H9 (cell line): ENCODE measurements around the gene CLEC3B. TPM values are rescaled to one million over a fixed set of nuclear protein-coding genes. Genes with fewer than 3 reads are reported as not detected.

Source experiments
- DNase-seq: peaks from one replicate; pipeline ENCODE4 v3.0.0-alpha.2; 2017
- H2AFZ ChIP-seq: one replicate; pipeline ENCODE4 v1.6.1; 2013; ENCODE audit warnings: mild to moderate bottlenecking, low read length, control low read depth, moderate library complexity
- H2AK5ac ChIP-seq: 2 replicates; pipeline ENCODE4 v1.6.1; 2013; ENCODE audit warnings: low read length, control low read depth, mixed read lengths; ENCODE audit not compliant: insufficient read length
- H2BK120ac ChIP-seq: one replicate; pipeline ENCODE4 v1.6.1; 2013; ENCODE audit warnings: low read depth, mild to moderate bottlenecking, low read length, control low read depth, inconsistent platforms; ENCODE audit not compliant: poor library complexity, severe bottlenecking
- H2BK12ac ChIP-seq: 2 replicates; pipeline ENCODE4 v1.6.1; 2013; ENCODE audit warnings: low read length, control low read depth, mixed read lengths, low read depth; ENCODE audit not compliant: insufficient read length
- H2BK15ac ChIP-seq: 2 replicates; pipeline ENCODE4 v1.6.1; 2013; ENCODE audit warnings: low read depth, low read length, control low read depth
- H2BK20ac ChIP-seq: one replicate; pipeline ENCODE4 v1.6.1; 2013; ENCODE audit warnings: low read depth, mild to moderate bottlenecking, low read length, control low read depth, inconsistent platforms; ENCODE audit not compliant: poor library complexity, severe bottlenecking
- H2BK5ac ChIP-seq: 2 replicates; pipeline ENCODE4 v1.6.1; 2013; ENCODE audit warnings: low read length, control low read depth, mixed read lengths; ENCODE audit not compliant: insufficient read length
- H3K14ac ChIP-seq: 2 replicates; pipeline ENCODE4 v1.6.1; 2013; ENCODE audit warnings: low read length, control low read depth; ENCODE audit not compliant: insufficient read depth
- H3K18ac ChIP-seq: 2 replicates; pipeline ENCODE4 v1.6.1; 2013; ENCODE audit warnings: low read depth, mild to moderate bottlenecking, mixed read lengths, low read length, control low read depth; ENCODE audit not compliant: insufficient read length
- H3K23ac ChIP-seq: 2 replicates; pipeline ENCODE4 v1.6.1; 2013; ENCODE audit warnings: low read length, control low read depth, mixed read lengths, low read depth; ENCODE audit not compliant: insufficient read length
- H3K23me2 ChIP-seq: 2 replicates; pipeline ENCODE4 v1.6.1; 2013; ENCODE audit warnings: low read depth, mild to moderate bottlenecking, mixed read lengths, low read length, control low read depth; ENCODE audit not compliant: insufficient read length, poor library complexity, severe bottlenecking
- H3K27ac ChIP-seq: 2 replicates; pipeline ENCODE4 v1.5.1; 2013; ENCODE audit warnings: low read length, control low read depth, mixed read lengths, low read depth; ENCODE audit not compliant: insufficient read length
- H3K27me3 ChIP-seq: 2 replicates; pipeline ENCODE4 v1.6.1; 2013; ENCODE audit warnings: low read length, control low read depth, inconsistent platforms; ENCODE audit not compliant: insufficient read depth
- H3K4ac ChIP-seq: 2 replicates; pipeline ENCODE4 v1.6.1; 2013; ENCODE audit warnings: low read depth, mild to moderate bottlenecking, control low read depth, inconsistent platforms, low read length, moderate library complexity
- H3K4me1 ChIP-seq: 2 replicates; pipeline ENCODE4 v1.6.1; 2013; ENCODE audit warnings: low read length, control low read depth, inconsistent platforms; ENCODE audit not compliant: insufficient read depth
- H3K4me2 ChIP-seq: 2 replicates; pipeline ENCODE4 v1.6.1; 2013; ENCODE audit warnings: low read length, control low read depth, mixed read lengths; ENCODE audit not compliant: insufficient read length, insufficient read depth
- H3K56ac ChIP-seq: 2 replicates; pipeline ENCODE4 v1.6.1; 2013; ENCODE audit warnings: low read depth, mild to moderate bottlenecking, mixed read lengths, low read length, control low read depth; ENCODE audit not compliant: insufficient read length
- H3K79me1 ChIP-seq: 2 replicates; pipeline ENCODE4 v1.6.1; 2013; ENCODE audit warnings: low read depth, mild to moderate bottlenecking, moderate library complexity, low read length, control low read depth, inconsistent platforms; ENCODE audit not compliant: insufficient read depth, poor library complexity, severe bottlenecking
- H3K79me2 ChIP-seq: 2 replicates; pipeline ENCODE4 v1.6.1; 2013; ENCODE audit warnings: low read length, control low read depth, inconsistent platforms; ENCODE audit not compliant: insufficient read depth
- H3K9ac ChIP-seq: 2 replicates; pipeline ENCODE4 v1.6.1; 2013; ENCODE audit warnings: low read length, control low read depth, mixed read lengths; ENCODE audit not compliant: insufficient read length; ENCODE audit errors: extremely low read depth
- H3K9me3 ChIP-seq: one replicate; pipeline ENCODE4 v1.6.1; 2013; ENCODE audit warnings: low read depth, low read length, inconsistent platforms; ENCODE audit not compliant: control insufficient read depth
- H3T11ph ChIP-seq: one replicate; pipeline ENCODE4 v1.6.1; 2013; ENCODE audit warnings: mild to moderate bottlenecking, low read length, control low read depth, inconsistent platforms
- H4K20me1 ChIP-seq: one replicate; pipeline ENCODE4 v1.6.1; 2013; ENCODE audit not compliant: control insufficient read depth, insufficient read length, insufficient read depth
- H4K5ac ChIP-seq: 2 replicates; pipeline ENCODE4 v1.6.1; 2013; ENCODE audit warnings: low read depth, mild to moderate bottlenecking, mixed read lengths, low read length, control low read depth; ENCODE audit not compliant: insufficient read length
- H4K8ac ChIP-seq: replicated peaks from 2 replicates; pipeline ENCODE4 v1.6.1; 2013; ENCODE audit warnings: low read length, control low read depth, mixed read lengths, low read depth; ENCODE audit not compliant: insufficient read length
- H4K91ac ChIP-seq: 2 replicates; pipeline ENCODE4 v1.6.1; 2013; ENCODE audit warnings: low read depth, mild to moderate bottlenecking, moderate library complexity, mixed read lengths, low read length, control low read depth; ENCODE audit not compliant: insufficient read length
- H3K27ac Mint-ChIP-seq, 3 experiments: 2 replicates in 2 of 3; 3 replicates in 1 of 3; pipeline ENCODE4 v1.8.0; 2020 to 2021; ENCODE audit warnings: mixed read lengths in 3 of 3, mild to moderate bottlenecking in 1 of 3, moderate library complexity in 1 of 3
- H3K27me3 Mint-ChIP-seq: 2 replicates; pipeline ENCODE4 v1.8.0; 2021; ENCODE audit warnings: low read depth, mild to moderate bottlenecking, moderate library complexity, mixed read lengths
- H3K36me3 Mint-ChIP-seq, 3 experiments: 2 replicates in 2 of 3; 3 replicates in 1 of 3; pipeline ENCODE4 v1.8.0; 2020 to 2021; ENCODE audit warnings: low read depth in 3 of 3, mixed read lengths in 3 of 3; ENCODE audit not compliant: insufficient read depth in 1 of 3
- H3K4me1 Mint-ChIP-seq, 2 experiments: 2 replicates each; pipeline ENCODE4 v1.8.0; 2020; ENCODE audit warnings: mixed read lengths in 2 of 2
- H3K4me3 Mint-ChIP-seq, 2 experiments: 2 replicates in 1 of 2; 3 replicates in 1 of 2; pipeline ENCODE4 v1.8.0; 2020 to 2021; ENCODE audit warnings: mild to moderate bottlenecking in 2 of 2, mixed read lengths in 2 of 2, moderate library complexity in 1 of 2
- H3K9me3 Mint-ChIP-seq, 2 experiments: 2 replicates in 1 of 2; 3 replicates in 1 of 2; pipeline ENCODE4 v1.8.0; 2020; ENCODE audit warnings: mild to moderate bottlenecking in 2 of 2, mixed read lengths in 2 of 2, moderate library complexity in 1 of 2
- CTCF ChIP-seq: fragments of 200-600 bp; sonication (generic); conservative IDR thresholded peaks from 3 replicates; pipeline ENCODE4 v1.8.0; 2021; ENCODE audit warnings: antibody characterized with exemption, mild to moderate bottlenecking
- WGBS: extraction: QIAGEN DNeasy Blood & Tissue Kit; methylation state at CpG from one replicate; pipeline ENCODE4 v1.1.7; 2013; ENCODE audit warnings: missing lambda C conversion rate, low lambda C conversion rate, mixed read lengths; ENCODE audit not compliant: insufficient read length; ENCODE audit errors: extremely low coverage; 5-methylcytosine and 5-hydroxymethylcytosine counted together
- total RNA-seq: library from RNA; stranded (reverse); gene quantifications from 2 replicates; pipeline ENCODE4 v1.2.1, GENCODE V29; 2021

Gene CLEC3B
- total RNA-seq, 1 experiment from 2014 or later, result not detected

- no peak overlapping the region for H3K9ac ChIP-seq
- no peak for DNase-seq
- H3K23me2 ChIP-seq, result no peaks in the 10 kb centered on the region
- no peaks in the 10 kb centered on the region for H3K4me1 Mint-ChIP-seq
- no peak overlapping the region for H3K4ac ChIP-seq
- no peaks in the 10 kb centered on the region for H3K27me3 Mint-ChIP-seq
- no peak overlapping the region for H2AK5ac ChIP-seq
- peaks cover 18 to 21% of the 10 kb centered on the region in 2 experiments for H3K9me3 Mint-ChIP-seq
- no CpG with 5 or more reads among the region's 3 CpGs for WGBS
- H3K4me2 ChIP-seq, result no peak overlapping the region
- H3K14ac ChIP-seq, result no peak overlapping the region
- H4K8ac ChIP-seq, result no peak overlapping the region
- H3T11ph ChIP-seq, result no peak overlapping the region
- peaks cover 5% of the 10 kb centered on the region for H3K9me3 ChIP-seq
- H3K79me2 ChIP-seq, result no peaks in the 10 kb centered on the region
- H3K36me3 Mint-ChIP-seq, result peaks cover 62 to 87% (median 87%) of the 10 kb centered on the region in 3 experiments
- no peak overlapping the region for H2BK5ac ChIP-seq
- H2BK15ac ChIP-seq, result no peak overlapping the region
- no peak overlapping the region for H3K23ac ChIP-seq
- H4K91ac ChIP-seq, result no peak overlapping the region
- H3K27me3 ChIP-seq, result no peaks in the 10 kb centered on the region
- H3K18ac ChIP-seq, result no peak overlapping the region
- no peaks in the 10 kb centered on the region for H3K4me1 ChIP-seq
- no peak overlapping the region for H4K5ac ChIP-seq
- no peak overlapping the region for H3K4me3 Mint-ChIP-seq
- no peak overlapping the region for H2BK120ac ChIP-seq
- H3K27ac Mint-ChIP-seq, result no peak overlapping the region
- no peak overlapping the region for H2BK12ac ChIP-seq
- no peaks in the 10 kb centered on the region for H3K79me1 ChIP-seq
- no peak overlapping the region for H3K56ac ChIP-seq
- no peak overlapping the region for H2BK20ac ChIP-seq
- H3K27ac ChIP-seq, result no peak overlapping the region
- TF ChIP-seq CTCF, result no peak
- H2AFZ ChIP-seq, result no peak overlapping the region
- no peaks in the 10 kb centered on the region for H4K20me1 ChIP-seq
These were observed 23.4 kb upstream of the CLEC3B start for GRCh38 chr3:45002720-45003119.
